CD14-positive monocyte (primary cell): Measurements from ENCODE around the gene SYTL3. TPM values are rescaled to one million over a fixed set of nuclear protein-coding genes. Genes with fewer than 3 reads are reported as not detected.

Experiments used
- DNase-seq, 3 donors: peaks; one replicate each; pipeline ENCODE4 v3.0.0-alpha.2; 2011 to 2022
- H2AFZ ChIP-seq: 2 replicates; pipeline ENCODE4 v1.6.0; 2012; ENCODE audit warnings: mild to moderate bottlenecking, low read depth, low read length, inconsistent platforms; ENCODE audit not compliant: insufficient read depth, poor library complexity, severe bottlenecking
- H3K27ac ChIP-seq, 2 donors: 1 replicate in 1 of 2; 2 replicates in 1 of 2; pipeline ENCODE4 v1.5.1; 2012 to 2013; ENCODE audit warnings: low read length in 2 of 2, control low read depth in 1 of 2, inconsistent platforms in 1 of 2, low read depth in 1 of 2, mild to moderate bottlenecking in 1 of 2
- H3K27me3 ChIP-seq, 2 donors: one replicate each; pipeline versions ENCODE4 v1.6.0 to v1.6.1; 2011 to 2013; ENCODE audit warnings: low read length in 2 of 2; ENCODE audit not compliant: control insufficient read depth in 2 of 2, insufficient read depth in 2 of 2
- H3K36me3 ChIP-seq, 2 donors: replicated peaks in 1 of 2; 1 replicate in 1 of 2; 2 replicates in 1 of 2; pipeline versions ENCODE4 v1.5.1 to v1.6.1; 2012 to 2013; ENCODE audit warnings: low read length in 2 of 2, control low read depth in 1 of 2, inconsistent platforms in 1 of 2, mild to moderate bottlenecking in 1 of 2; ENCODE audit not compliant: insufficient read depth in 2 of 2, control insufficient read depth in 1 of 2
- H3K4me1 ChIP-seq, 2 donors: 1 replicate in 1 of 2; 2 replicates in 1 of 2; pipeline versions ENCODE4 v1.5.1 to v1.6.1; 2012 to 2013; ENCODE audit warnings: low read length in 2 of 2, control low read depth in 1 of 2, inconsistent platforms in 1 of 2, mild to moderate bottlenecking in 1 of 2, moderate library complexity in 1 of 2; ENCODE audit not compliant: insufficient read depth in 2 of 2, control insufficient read depth in 1 of 2
- H3K4me2 ChIP-seq: replicated peaks from 2 replicates; pipeline ENCODE3; 2012; ENCODE audit warnings: low read length, moderate library complexity, mild to moderate bottlenecking; ENCODE audit not compliant: poor library complexity, severe bottlenecking; ENCODE audit errors: extremely low read depth
- H3K4me3 ChIP-seq, 3 experiments: fragments of 200-600 bp in 1 of 3; sonication (generic) in 1 of 3; replicated peaks in 1 of 3; 1 replicate in 2 of 3; 2 replicates in 1 of 3; pipeline ENCODE4 v1.5.1; 2011 to 2013; ENCODE audit warnings: low read length in 3 of 3, mild to moderate bottlenecking in 3 of 3, control low read depth in 2 of 3, low read depth in 2 of 3, inconsistent platforms in 1 of 3, moderate library complexity in 1 of 3
- H3K79me2 ChIP-seq: 2 replicates; pipeline ENCODE4 v1.6.0; 2012; ENCODE audit warnings: mild to moderate bottlenecking, control low read depth, inconsistent platforms, low read length, moderate library complexity; ENCODE audit not compliant: insufficient read depth
- H3K9ac ChIP-seq: 2 replicates; pipeline ENCODE4 v1.6.0; 2017; ENCODE audit warnings: low read length, mild to moderate bottlenecking; ENCODE audit not compliant: insufficient read depth, poor library complexity, severe bottlenecking
- H3K9me3 ChIP-seq, 2 donors: replicated peaks in 1 of 2; 1 replicate in 1 of 2; 2 replicates in 1 of 2; pipeline versions ENCODE4 v1.5.1 to v1.6.1; 2012 to 2013; ENCODE audit warnings: low read length in 2 of 2, control low read depth in 1 of 2; ENCODE audit not compliant: control insufficient read depth in 1 of 2, insufficient read depth in 1 of 2
- H4K20me1 ChIP-seq: 2 replicates; pipeline ENCODE4 v1.6.0; 2012; ENCODE audit warnings: mild to moderate bottlenecking, low read length, control low read depth, moderate library complexity; ENCODE audit not compliant: insufficient read depth
- H3K27ac Mint-ChIP-seq, 7 donors: one replicate each; pipeline ENCODE4 v1.8.0; 2020; ENCODE audit warnings: mild to moderate bottlenecking in 7 of 7, mixed read lengths in 7 of 7, moderate library complexity in 6 of 7, inconsistent platforms in 2 of 7
- H3K27me3 Mint-ChIP-seq, 3 donors: one replicate each; pipeline ENCODE4 v1.8.0; 2021 to 2022; ENCODE audit warnings: low read depth in 3 of 3, mild to moderate bottlenecking in 3 of 3, mixed read lengths in 3 of 3, moderate library complexity in 3 of 3, inconsistent platforms in 1 of 3
- H3K36me3 Mint-ChIP-seq, 2 donors: one replicate each; pipeline ENCODE4 v1.8.0; 2020; ENCODE audit warnings: mixed read lengths in 2 of 2, inconsistent platforms in 1 of 2, mild to moderate bottlenecking in 1 of 2
- H3K4me1 Mint-ChIP-seq: one replicate; pipeline ENCODE4 v1.8.0; 2020; ENCODE audit warnings: mild to moderate bottlenecking, mixed read lengths
- H3K4me3 Mint-ChIP-seq, 2 donors: one replicate each; pipeline ENCODE4 v1.8.0; 2020; ENCODE audit warnings: mild to moderate bottlenecking in 2 of 2, mixed read lengths in 2 of 2, moderate library complexity in 1 of 2
- H3K9me3 Mint-ChIP-seq, 7 donors: one replicate each; pipeline ENCODE4 v1.8.0; 2020 to 2022; ENCODE audit warnings: mixed read lengths in 7 of 7, mild to moderate bottlenecking in 6 of 7, moderate library complexity in 6 of 7, inconsistent platforms in 2 of 7
- WGBS: methylation state at CpG from one replicate; pipeline ENCODE4 v1.1.5; 2013; ENCODE audit warnings: missing lambda C conversion rate; ENCODE audit not compliant: insufficient coverage; 5-methylcytosine and 5-hydroxymethylcytosine counted together
- intact Hi-C, 2 donors: fragments of 100-400 bp; cut with micrococcal nuclease; formaldehyde crosslinking; loops; one replicate each; pipeline versions ENCODE4 v1.15.0 to v1.15.1; 2023
- polyA plus RNA-seq, 3 donors: library from polyadenylated mRNA; depleted of rRNA in 1 of 3; unstranded in 2 of 3; stranded (reverse) in 1 of 3; fragments of 300-500 nt in 2 of 3; fragments of >200 nt in 1 of 3; fragmentation: Illumina TruSeq in 2 of 3; gene quantifications; 1 replicate in 2 of 3; 2 replicates in 1 of 3; pipeline ENCODE4 v1.2.3, GENCODE V29; 2012 to 2021
- TF ChIP-seq, protein P1 (sequence below): fragments of 200-600 bp; IDR thresholded peaks from one replicate; pipeline ENCODE4 v1.8.0; 2022; ENCODE audit warnings: antibody characterized with exemption, mild to moderate bottlenecking

Gene SYTL3
- polyA plus RNA-seq, 3 donors, result 14.6 to 18.7 (median 14.8) TPM

DNA sequence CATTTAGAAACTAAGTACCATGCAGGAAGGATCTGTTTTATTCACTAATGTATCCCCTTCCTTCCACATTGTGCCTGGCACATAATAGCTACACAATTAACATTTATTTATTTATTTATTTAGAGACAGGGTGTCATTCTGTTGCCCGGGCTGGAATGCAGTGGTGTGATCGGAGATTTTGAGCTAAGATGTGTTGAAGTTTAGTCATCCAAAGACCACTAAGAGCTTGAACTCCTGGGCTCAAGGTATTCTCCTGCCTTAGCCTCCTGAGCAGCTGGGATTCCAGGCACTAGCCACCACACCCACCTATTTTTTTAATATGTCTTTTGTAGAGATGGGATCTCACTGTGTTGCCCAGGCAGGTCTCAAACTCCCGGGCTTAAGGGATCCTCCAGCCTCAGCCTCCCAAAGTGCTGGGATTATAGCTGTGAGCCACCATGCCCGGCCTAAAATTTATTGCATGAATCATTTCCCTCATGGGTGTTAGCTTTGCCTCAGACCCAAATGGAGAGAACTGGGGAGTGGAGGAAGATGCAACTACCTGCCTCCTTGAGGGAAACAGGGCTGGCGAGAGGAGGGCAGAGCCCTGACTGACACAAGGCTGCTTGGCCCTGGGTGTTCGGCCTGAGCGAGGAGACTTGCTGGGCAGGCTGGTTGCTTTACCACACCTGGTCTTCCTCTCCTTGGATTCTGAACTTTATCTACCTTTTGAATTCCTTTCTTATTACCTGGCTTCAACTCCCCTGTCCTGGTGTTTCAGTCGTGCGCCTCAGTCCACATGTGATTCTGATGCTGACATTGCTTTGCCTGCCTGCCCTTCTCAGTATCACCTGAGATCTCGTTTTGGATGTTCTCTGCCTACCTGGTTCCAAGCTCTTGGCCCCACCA is 3.6 kb upstream of the SYTL3 start:
- Mint-ChIP-seq H3K4me1 (peaks cover 48% of the 10 kb centered on the region), H3K27me3 (no peaks in the 10 kb centered on the region), H3K27ac (peak overlapping the region in 6 of 7 donors; percentile 25 to 94 (median 93)), H3K9me3 (no peaks in the 10 kb centered on the region), H3K36me3 (peaks cover 16% of the 10 kb centered on the region in 2 donors), H3K4me3 (peak overlapping the region; percentile 37 to 89)
- DNase-seq, result no peak
- Histone ChIP-seq H3K27me3 (no peaks in the 10 kb centered on the region), H3K4me3 (no peak overlapping the region), H3K9me3 (no peaks in the 10 kb centered on the region), H3K9ac (no peak overlapping the region), H3K4me1 (peaks cover 39 to 53% of the 10 kb centered on the region in 2 donors), H3K79me2 (peaks cover 35% of the 10 kb centered on the region), H2AFZ (no peak overlapping the region), H4K20me1 (peaks cover 15% of the 10 kb centered on the region), H3K36me3 (peaks cover 0 to 11% of the 10 kb centered on the region in 2 donors), H3K4me2 (no peak overlapping the region), H3K27ac (no peak overlapping the region)
- intact Hi-C loops, result loop anchor here in 1 of 2 donors (10.0 kb wide), 1 partner anchor 49 kb away; no protein-coding TSS in a partner anchor
- 81% methylated on average over 7 of the region's 10 CpGs for WGBS
- TF ChIP-seq, protein P1, sequence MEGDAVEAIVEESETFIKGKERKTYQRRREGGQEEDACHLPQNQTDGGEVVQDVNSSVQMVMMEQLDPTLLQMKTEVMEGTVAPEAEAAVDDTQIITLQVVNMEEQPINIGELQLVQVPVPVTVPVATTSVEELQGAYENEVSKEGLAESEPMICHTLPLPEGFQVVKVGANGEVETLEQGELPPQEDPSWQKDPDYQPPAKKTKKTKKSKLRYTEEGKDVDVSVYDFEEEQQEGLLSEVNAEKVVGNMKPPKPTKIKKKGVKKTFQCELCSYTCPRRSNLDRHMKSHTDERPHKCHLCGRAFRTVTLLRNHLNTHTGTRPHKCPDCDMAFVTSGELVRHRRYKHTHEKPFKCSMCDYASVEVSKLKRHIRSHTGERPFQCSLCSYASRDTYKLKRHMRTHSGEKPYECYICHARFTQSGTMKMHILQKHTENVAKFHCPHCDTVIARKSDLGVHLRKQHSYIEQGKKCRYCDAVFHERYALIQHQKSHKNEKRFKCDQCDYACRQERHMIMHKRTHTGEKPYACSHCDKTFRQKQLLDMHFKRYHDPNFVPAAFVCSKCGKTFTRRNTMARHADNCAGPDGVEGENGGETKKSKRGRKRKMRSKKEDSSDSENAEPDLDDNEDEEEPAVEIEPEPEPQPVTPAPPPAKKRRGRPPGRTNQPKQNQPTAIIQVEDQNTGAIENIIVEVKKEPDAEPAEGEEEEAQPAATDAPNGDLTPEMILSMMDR, result no peak

DNA sequence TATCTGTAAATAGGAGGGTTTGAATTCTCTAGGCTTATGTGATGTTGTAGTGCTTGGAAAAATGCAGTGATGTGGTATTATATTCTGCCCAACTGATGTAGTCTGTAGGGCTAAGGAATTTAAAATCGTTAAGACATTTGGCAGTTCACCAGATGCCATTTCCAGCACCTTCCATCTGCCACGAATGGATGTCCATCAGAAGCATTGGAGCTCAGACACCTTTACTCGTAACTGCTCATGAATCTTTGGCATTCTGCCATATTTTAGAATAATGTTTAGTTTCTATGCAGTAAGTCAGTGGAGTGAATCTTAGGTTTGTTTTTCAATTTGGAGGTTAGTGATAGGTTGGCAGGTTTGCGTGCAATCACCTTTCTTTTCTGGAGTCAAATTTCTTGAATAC is 2.4 kb upstream of the SYTL3 start:
- intact Hi-C loops, result loop anchor here in 1 of 2 donors (10.0 kb wide), 1 partner anchor 47 kb away; no protein-coding TSS in a partner anchor
- H4K20me1 ChIP-seq, result peaks cover 7% of the 10 kb centered on the region
- no peaks in the 10 kb centered on the region for H3K9me3 ChIP-seq
- 100% methylated on average over 1 of the region's 4 CpGs for WGBS
- Mint-ChIP-seq H3K4me3 (no peak overlapping the region), H3K27ac (no peak overlapping the region), H3K27me3 (no peaks in the 10 kb centered on the region), H3K9me3 (no peaks in the 10 kb centered on the region), H3K4me1 (peaks cover 42% of the 10 kb centered on the region), H3K36me3 (peaks cover 5 to 7% of the 10 kb centered on the region in 2 donors)
- no peak overlapping the region for H2AFZ ChIP-seq
- peaks cover 23% of the 10 kb centered on the region for H3K79me2 ChIP-seq
- no peak overlapping the region for H3K4me3 ChIP-seq
- H3K27ac ChIP-seq, result no peak overlapping the region
- no peak for DNase-seq
- TF ChIP-seq, protein P1, result no peak
- H3K36me3 ChIP-seq, result no peaks in the 10 kb centered on the region
- no peak overlapping the region for H3K9ac ChIP-seq
- H3K4me2 ChIP-seq, result no peak overlapping the region
- H3K4me1 ChIP-seq, result peaks cover 34 to 44% of the 10 kb centered on the region in 2 donors
- no peaks in the 10 kb centered on the region for H3K27me3 ChIP-seq
